ENCODE results near the gene RORC. TPM values are rescaled to one million over a fixed set of nuclear protein-coding genes. Genes with fewer than 3 reads are reported as not detected.

RORC gene
- total and polyA plus RNA-seq, 7 donors: 0.27 to 18.0 (median 3.9) TPM; not detected in 1

DNA sequence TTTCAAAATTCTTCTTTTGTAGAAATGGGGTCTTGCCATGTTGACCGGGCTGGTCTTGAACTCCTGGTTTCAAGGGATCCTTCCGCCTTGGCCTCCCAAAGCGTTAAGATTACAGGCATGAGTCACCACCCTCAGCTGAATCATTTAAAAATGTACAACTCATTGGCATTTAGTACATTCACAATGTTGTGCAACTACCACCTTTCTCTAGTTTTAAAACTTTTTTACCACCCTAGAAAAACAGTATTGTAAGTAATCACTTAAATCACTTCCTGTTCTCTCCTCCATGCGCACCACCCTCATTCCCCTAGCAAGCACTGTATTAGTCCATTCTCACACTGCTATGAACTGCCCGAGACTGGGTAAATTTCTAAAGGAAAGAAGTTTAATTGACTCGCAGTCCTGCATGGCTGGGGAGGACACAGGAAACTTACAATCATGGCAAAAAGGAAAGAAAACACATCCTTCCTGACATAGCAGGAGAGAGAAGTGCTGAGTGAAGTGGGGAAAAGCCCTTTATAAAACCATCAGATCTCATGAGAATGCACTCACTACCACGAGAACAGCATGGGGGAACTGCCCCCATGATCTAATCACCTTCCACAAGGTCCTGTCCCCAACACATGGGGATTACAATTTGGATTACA is 36.3 kb upstream of the RORC start:
- Histone ChIP-seq H3K27me3 (no peaks in the 10 kb centered on the region), H3K4me1 (no peaks in the 10 kb centered on the region), H3K9me3 (no peaks in the 10 kb centered on the region), H3K27ac (no peak overlapping the region), H3K36me3 (no peaks in the 10 kb centered on the region), H3K4me3 (no peak overlapping the region)
- WGBS, 2 donors: 29 to 69% methylated on average over 7 of the region's 7 CpGs
- intact Hi-C loops (cut with DNase I): no loop called here
- TF ChIP-seq POLR2AphosphoS5 (IDR thresholded peaks at IDR 0.05) (no peak), EP300 (IDR thresholded peaks at IDR 0.05) (no peak), POLR2A (IDR thresholded peaks at IDR 0.05) (no peak)
- TF ChIP-seq, protein P1, sequence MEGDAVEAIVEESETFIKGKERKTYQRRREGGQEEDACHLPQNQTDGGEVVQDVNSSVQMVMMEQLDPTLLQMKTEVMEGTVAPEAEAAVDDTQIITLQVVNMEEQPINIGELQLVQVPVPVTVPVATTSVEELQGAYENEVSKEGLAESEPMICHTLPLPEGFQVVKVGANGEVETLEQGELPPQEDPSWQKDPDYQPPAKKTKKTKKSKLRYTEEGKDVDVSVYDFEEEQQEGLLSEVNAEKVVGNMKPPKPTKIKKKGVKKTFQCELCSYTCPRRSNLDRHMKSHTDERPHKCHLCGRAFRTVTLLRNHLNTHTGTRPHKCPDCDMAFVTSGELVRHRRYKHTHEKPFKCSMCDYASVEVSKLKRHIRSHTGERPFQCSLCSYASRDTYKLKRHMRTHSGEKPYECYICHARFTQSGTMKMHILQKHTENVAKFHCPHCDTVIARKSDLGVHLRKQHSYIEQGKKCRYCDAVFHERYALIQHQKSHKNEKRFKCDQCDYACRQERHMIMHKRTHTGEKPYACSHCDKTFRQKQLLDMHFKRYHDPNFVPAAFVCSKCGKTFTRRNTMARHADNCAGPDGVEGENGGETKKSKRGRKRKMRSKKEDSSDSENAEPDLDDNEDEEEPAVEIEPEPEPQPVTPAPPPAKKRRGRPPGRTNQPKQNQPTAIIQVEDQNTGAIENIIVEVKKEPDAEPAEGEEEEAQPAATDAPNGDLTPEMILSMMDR (IDR thresholded peaks at IDR 0.05): no peak
- DNase-seq: no peak

DNA sequence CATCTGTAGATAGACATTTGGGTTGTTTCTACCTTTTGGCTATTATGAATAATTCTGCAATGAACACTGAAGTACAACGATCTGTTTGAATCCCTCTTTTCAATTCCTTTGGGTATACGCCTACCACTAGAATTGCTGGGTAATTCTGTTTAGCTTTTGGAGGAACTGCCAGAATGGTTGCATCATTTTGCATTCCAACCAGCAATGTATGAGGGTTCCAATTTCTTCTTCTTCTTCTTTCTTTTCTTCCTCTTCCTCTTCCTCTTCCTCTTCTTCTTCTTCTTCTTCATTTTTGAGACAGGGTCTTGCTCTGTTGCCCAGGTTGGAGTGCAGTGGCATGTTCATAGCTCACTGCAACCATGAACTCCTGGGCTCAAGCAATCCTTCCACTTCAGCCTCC is 35.7 kb upstream of the RORC start:
- intact Hi-C loops (cut with DNase I): no loop called here
- 72 to 82% methylated on average over 2 of the region's 2 CpGs for WGBS, 2 donors
- no peak for TF ChIP-seq EP300 (IDR thresholded peaks at IDR 0.05)
- TF ChIP-seq POLR2A (IDR thresholded peaks at IDR 0.05): no peak
- TF ChIP-seq, protein P1 (IDR thresholded peaks at IDR 0.05): no peak
- no peak for TF ChIP-seq POLR2AphosphoS5 (IDR thresholded peaks at IDR 0.05)
- no peaks in the 10 kb centered on the region for H3K27me3 ChIP-seq
- no peaks in the 10 kb centered on the region for H3K4me1 ChIP-seq
- no peak overlapping the region for H3K27ac ChIP-seq
- no peaks in the 10 kb centered on the region for H3K36me3 ChIP-seq
- H3K9me3 ChIP-seq: no peaks in the 10 kb centered on the region
- DNase-seq: no peak
- no peak overlapping the region for H3K4me3 ChIP-seq

DNA sequence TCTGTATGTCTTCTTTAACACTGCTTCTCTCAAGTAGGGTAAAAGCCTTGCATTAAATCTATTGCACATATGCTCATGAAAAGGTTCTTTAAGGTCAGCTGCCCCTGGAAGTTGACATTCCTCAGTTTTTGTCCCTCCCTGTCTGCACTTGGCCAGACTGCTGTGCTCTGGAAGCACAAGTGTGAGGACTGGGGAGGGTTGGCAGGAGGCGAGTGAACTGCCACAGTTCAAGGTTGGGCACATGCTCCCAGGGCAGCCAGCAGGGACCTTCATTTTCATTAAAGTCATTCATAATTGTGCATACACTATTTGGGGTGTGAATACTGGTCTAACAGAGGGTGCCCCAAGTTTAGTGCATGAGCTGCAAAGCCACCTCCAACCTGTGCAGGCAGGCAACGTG is 32.8 kb upstream of the RORC start:
- intact Hi-C loops (cut with DNase I): no loop called here
- no peaks in the 10 kb centered on the region for H3K4me1 ChIP-seq
- no peak for TF ChIP-seq POLR2AphosphoS5 (IDR thresholded peaks at IDR 0.05)
- TF ChIP-seq EP300 (IDR thresholded peaks at IDR 0.05): no peak
- no peak for TF ChIP-seq POLR2A (IDR thresholded peaks at IDR 0.05)
- TF ChIP-seq, protein P1 (IDR thresholded peaks at IDR 0.05): no peak
- H3K27me3 ChIP-seq: no peaks in the 10 kb centered on the region
- WGBS, 2 donors: 38 to 49% methylated on average over 2 of the region's 2 CpGs
- H3K9me3 ChIP-seq: no peaks in the 10 kb centered on the region
- no peaks in the 10 kb centered on the region for H3K36me3 ChIP-seq
- H3K4me3 ChIP-seq: no peak overlapping the region
- H3K27ac ChIP-seq: no peak overlapping the region
- DNase-seq: no peak

DNA sequence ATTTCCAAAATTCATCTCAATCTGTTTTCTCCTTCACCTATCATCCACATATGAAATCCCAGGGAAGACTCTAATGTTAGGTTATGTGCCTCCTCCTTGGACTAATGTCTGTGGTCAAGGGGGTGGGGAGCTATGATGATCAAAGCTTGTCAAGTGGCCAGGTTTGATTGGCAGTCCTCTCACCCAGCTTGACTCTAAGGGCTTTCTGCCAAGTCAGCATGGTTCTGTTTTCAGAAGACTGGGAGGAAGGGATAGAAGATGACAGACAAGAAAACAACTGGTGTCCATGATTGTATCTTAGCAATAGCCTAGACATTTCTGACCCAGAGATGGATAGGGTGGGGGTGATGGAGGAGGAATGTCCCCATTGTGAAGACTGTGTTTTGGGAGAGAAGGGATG is 31.0 kb upstream of the RORC start:
- Histone ChIP-seq H3K27ac (no peak overlapping the region), H3K27me3 (no peaks in the 10 kb centered on the region), H3K9me3 (no peaks in the 10 kb centered on the region), H3K36me3 (no peaks in the 10 kb centered on the region), H3K4me3 (no peak overlapping the region), H3K4me1 (no peaks in the 10 kb centered on the region)
- no peak for DNase-seq
- intact Hi-C loops (cut with DNase I): no loop called here
- TF ChIP-seq POLR2A (IDR thresholded peaks at IDR 0.05): no peak
- TF ChIP-seq, protein P1 (IDR thresholded peaks at IDR 0.05): no peak
- no peak for TF ChIP-seq POLR2AphosphoS5 (IDR thresholded peaks at IDR 0.05)
- TF ChIP-seq EP300 (IDR thresholded peaks at IDR 0.05): no peak

Measured in sigmoid colon (tissue), 7 donors.